ENCODE data around the gene NIPAL1.
A peak's percentile ranks its signal among the peaks of the same experiment; 100 is the strongest.
"Not testable (repeated sequence)": the region's sequence is repeated elsewhere in the genome, so short reads cannot be mapped to it uniquely, and the experiment has no call there.

Gene NIPAL1

GRCh38 chr4:48016141-48017107, at the start of gene NIPAL1, which contains the start of gene CNGA1:
Gene NIPAL1, plus strand, starts transcription at chr4:48016772. Its CDS starts 68 bp downstream, at chr4:48016840.
Gene CNGA1, minus strand, starts transcription at chr4:48016681. Its CDS starts 63,992 bp downstream, at chr4:47952689.
- Histone ChIP-seq H3K4me3 (ENCODE audit: low read length in 2 of 2) (peak within 1 kb of the TSS; percentile 78 to 91), H3K27ac (ENCODE audit: low read depth in 2 of 2, low read length in 2 of 2) (peak within 1 kb of the TSS; percentile 82 to 88), H3K4me1 (ENCODE audit: control insufficient read depth in 2 of 2, insufficient read depth in 2 of 2, low read length in 2 of 2) (peaks cover 16 to 31% of the 10 kb centered on the region in 2 donors), H3K27me3 (ENCODE audit: control insufficient read depth in 2 of 2, insufficient read depth in 2 of 2, low read length in 2 of 2) (peaks cover 0 to 3% of the 10 kb centered on the region in 2 donors), H3K36me3 (ENCODE audit: control insufficient read depth in 2 of 2, insufficient read depth in 2 of 2, low read length in 2 of 2) (no peaks in the 10 kb centered on the region), H3K9me3 (ENCODE audit: control insufficient read depth in 2 of 2, low read length in 2 of 2) (no peaks in the 10 kb centered on the region), H3K9ac (ENCODE audit: low read depth in 1 of 2, low read length in 2 of 2) (peak within 1 kb of the TSS; percentile 80 to 86)

GRCh38 chr4:47968847-47969246, 47.7 kb upstream of the NIPAL1 start:
- no peaks in the 10 kb centered on the region for H3K27me3 ChIP-seq (ENCODE audit: control insufficient read depth in 2 of 2, insufficient read depth in 2 of 2, low read length in 2 of 2)
- H3K9me3 ChIP-seq (ENCODE audit: control insufficient read depth in 2 of 2, low read length in 2 of 2), result no peaks in the 10 kb centered on the region
- H3K4me3 ChIP-seq (ENCODE audit: low read length in 2 of 2), result no peak overlapping the region
- no peak overlapping the region for H3K27ac ChIP-seq (ENCODE audit: low read depth in 2 of 2, low read length in 2 of 2)
- no peak overlapping the region for H3K9ac ChIP-seq (ENCODE audit: low read depth in 1 of 2, low read length in 2 of 2)
- H3K4me1 ChIP-seq (ENCODE audit: control insufficient read depth in 2 of 2, insufficient read depth in 2 of 2, low read length in 2 of 2), result no peaks in the 10 kb centered on the region
- H3K36me3 ChIP-seq (ENCODE audit: control insufficient read depth in 2 of 2, insufficient read depth in 2 of 2, low read length in 2 of 2), result no peaks in the 10 kb centered on the region

- no peaks in the 10 kb centered on the region for H3K9me3 ChIP-seq (ENCODE audit: control insufficient read depth in 2 of 2, low read length in 2 of 2)
- no peak overlapping the region for H3K4me3 ChIP-seq (ENCODE audit: low read length in 2 of 2)
- H3K36me3 ChIP-seq (ENCODE audit: control insufficient read depth in 2 of 2, insufficient read depth in 2 of 2, low read length in 2 of 2), result no peaks in the 10 kb centered on the region
- H3K27me3 ChIP-seq (ENCODE audit: control insufficient read depth in 2 of 2, insufficient read depth in 2 of 2, low read length in 2 of 2), result no peaks in the 10 kb centered on the region
- no peak overlapping the region for H3K27ac ChIP-seq (ENCODE audit: low read depth in 2 of 2, low read length in 2 of 2)
- H3K9ac ChIP-seq (ENCODE audit: low read depth in 1 of 2, low read length in 2 of 2), result no peak overlapping the region
- no peaks in the 10 kb centered on the region for H3K4me1 ChIP-seq (ENCODE audit: control insufficient read depth in 2 of 2, insufficient read depth in 2 of 2, low read length in 2 of 2)
Measured at GRCh38 chr4:47972181-47972580, 44.4 kb upstream of the NIPAL1 start.

GRCh38 chr4:47972721-47973120, 43.9 kb upstream of the NIPAL1 start:
- no peaks in the 10 kb centered on the region for H3K27me3 ChIP-seq (ENCODE audit: control insufficient read depth in 2 of 2, insufficient read depth in 2 of 2, low read length in 2 of 2)
- H3K27ac ChIP-seq (ENCODE audit: low read depth in 2 of 2, low read length in 2 of 2), result no peak overlapping the region
- H3K4me3 ChIP-seq (ENCODE audit: low read length in 2 of 2), result no peak overlapping the region
- H3K9ac ChIP-seq (ENCODE audit: low read depth in 1 of 2, low read length in 2 of 2), result no peak overlapping the region
- no peaks in the 10 kb centered on the region for H3K4me1 ChIP-seq (ENCODE audit: control insufficient read depth in 2 of 2, insufficient read depth in 2 of 2, low read length in 2 of 2)
- no peaks in the 10 kb centered on the region for H3K36me3 ChIP-seq (ENCODE audit: control insufficient read depth in 2 of 2, insufficient read depth in 2 of 2, low read length in 2 of 2)
- H3K9me3 ChIP-seq (ENCODE audit: control insufficient read depth in 2 of 2, low read length in 2 of 2), result no peaks in the 10 kb centered on the region

GRCh38 chr4:47974566-47974965, 42.0 kb upstream of the NIPAL1 start:
- H3K9me3 ChIP-seq (ENCODE audit: control insufficient read depth in 2 of 2, low read length in 2 of 2), result no peaks in the 10 kb centered on the region
- H3K27ac ChIP-seq (ENCODE audit: low read depth in 2 of 2, low read length in 2 of 2), result no peak overlapping the region
- no peak overlapping the region for H3K4me3 ChIP-seq (ENCODE audit: low read length in 2 of 2)
- H3K36me3 ChIP-seq (ENCODE audit: control insufficient read depth in 2 of 2, insufficient read depth in 2 of 2, low read length in 2 of 2), result no peaks in the 10 kb centered on the region
- no peaks in the 10 kb centered on the region for H3K27me3 ChIP-seq (ENCODE audit: control insufficient read depth in 2 of 2, insufficient read depth in 2 of 2, low read length in 2 of 2)
- no peak overlapping the region for H3K9ac ChIP-seq (ENCODE audit: low read depth in 1 of 2, low read length in 2 of 2)
- no peaks in the 10 kb centered on the region for H3K4me1 ChIP-seq (ENCODE audit: control insufficient read depth in 2 of 2, insufficient read depth in 2 of 2, low read length in 2 of 2)

- Histone ChIP-seq H3K4me1 (ENCODE audit: control insufficient read depth in 2 of 2, insufficient read depth in 2 of 2, low read length in 2 of 2) (no peaks in the 10 kb centered on the region), H3K27me3 (ENCODE audit: control insufficient read depth in 2 of 2, insufficient read depth in 2 of 2, low read length in 2 of 2) (no peaks in the 10 kb centered on the region), H3K27ac (ENCODE audit: low read depth in 2 of 2, low read length in 2 of 2) (no peak overlapping the region), H3K4me3 (ENCODE audit: low read length in 2 of 2) (no peak overlapping the region), H3K36me3 (ENCODE audit: control insufficient read depth in 2 of 2, insufficient read depth in 2 of 2, low read length in 2 of 2) (no peaks in the 10 kb centered on the region), H3K9ac (ENCODE audit: low read depth in 1 of 2, low read length in 2 of 2) (no peak overlapping the region), H3K9me3 (ENCODE audit: control insufficient read depth in 2 of 2, low read length in 2 of 2) (no peaks in the 10 kb centered on the region)
Measured at GRCh38 chr4:47990145-47990544, 26.4 kb upstream of the NIPAL1 start.

GRCh38 chr4:47992475-47992874, 24.1 kb upstream of the NIPAL1 start:
- H3K4me1 ChIP-seq (ENCODE audit: control insufficient read depth in 2 of 2, insufficient read depth in 2 of 2, low read length in 2 of 2); H3K27me3 ChIP-seq (ENCODE audit: control insufficient read depth in 2 of 2, insufficient read depth in 2 of 2, low read length in 2 of 2); H3K27ac ChIP-seq (ENCODE audit: low read depth in 2 of 2, low read length in 2 of 2); H3K9ac ChIP-seq (ENCODE audit: low read depth in 1 of 2, low read length in 2 of 2); H3K9me3 ChIP-seq (ENCODE audit: control insufficient read depth in 2 of 2, low read length in 2 of 2); H3K36me3 ChIP-seq (ENCODE audit: control insufficient read depth in 2 of 2, insufficient read depth in 2 of 2, low read length in 2 of 2); H3K4me3 ChIP-seq (ENCODE audit: low read length in 2 of 2): not testable (repeated sequence)

GRCh38 chr4:47996021-47996420, 20.6 kb upstream of the NIPAL1 start:
- no peaks in the 10 kb centered on the region for H3K4me1 ChIP-seq (ENCODE audit: control insufficient read depth in 2 of 2, insufficient read depth in 2 of 2, low read length in 2 of 2)
- no peaks in the 10 kb centered on the region for H3K36me3 ChIP-seq (ENCODE audit: control insufficient read depth in 2 of 2, insufficient read depth in 2 of 2, low read length in 2 of 2)
- no peak overlapping the region for H3K27ac ChIP-seq (ENCODE audit: low read depth in 2 of 2, low read length in 2 of 2)

GRCh38 chr4:48002267-48002666, 14.3 kb upstream of the NIPAL1 start:
- peaks cover 4 to 6% of the 10 kb centered on the region in 2 donors for H3K9me3 ChIP-seq (ENCODE audit: control insufficient read depth in 2 of 2, low read length in 2 of 2)
- no peaks in the 10 kb centered on the region for H3K36me3 ChIP-seq (ENCODE audit: control insufficient read depth in 2 of 2, insufficient read depth in 2 of 2, low read length in 2 of 2)
- H3K4me1 ChIP-seq (ENCODE audit: control insufficient read depth in 2 of 2, insufficient read depth in 2 of 2, low read length in 2 of 2), result no peaks in the 10 kb centered on the region
- no peak overlapping the region for H3K27ac ChIP-seq (ENCODE audit: low read depth in 2 of 2, low read length in 2 of 2)
- no peak overlapping the region for H3K4me3 ChIP-seq (ENCODE audit: low read length in 2 of 2)
- H3K27me3 ChIP-seq (ENCODE audit: control insufficient read depth in 2 of 2, insufficient read depth in 2 of 2, low read length in 2 of 2), result no peaks in the 10 kb centered on the region
- H3K9ac ChIP-seq (ENCODE audit: low read depth in 1 of 2, low read length in 2 of 2), result no peak overlapping the region

More at GRCh38 chr4:47996021-47996420, 20.6 kb upstream of the NIPAL1 start:
- no peaks in the 10 kb centered on the region for H3K27me3 ChIP-seq (ENCODE audit: control insufficient read depth in 2 of 2, insufficient read depth in 2 of 2, low read length in 2 of 2)
- no peak overlapping the region for H3K9ac ChIP-seq (ENCODE audit: low read depth in 1 of 2, low read length in 2 of 2)
- H3K9me3 ChIP-seq (ENCODE audit: control insufficient read depth in 2 of 2, low read length in 2 of 2), result peaks cover 0 to 6% of the 10 kb centered on the region in 2 donors
- no peak overlapping the region for H3K4me3 ChIP-seq (ENCODE audit: low read length in 2 of 2)

GRCh38 chr4:48003568-48003967, 13.0 kb upstream of the NIPAL1 start:
- not testable (repeated sequence) for H3K4me3 ChIP-seq (ENCODE audit: low read length in 2 of 2); H3K27me3 ChIP-seq (ENCODE audit: control insufficient read depth in 2 of 2, insufficient read depth in 2 of 2, low read length in 2 of 2); H3K4me1 ChIP-seq (ENCODE audit: control insufficient read depth in 2 of 2, insufficient read depth in 2 of 2, low read length in 2 of 2); H3K36me3 ChIP-seq (ENCODE audit: control insufficient read depth in 2 of 2, insufficient read depth in 2 of 2, low read length in 2 of 2); H3K27ac ChIP-seq (ENCODE audit: low read depth in 2 of 2, low read length in 2 of 2); H3K9ac ChIP-seq (ENCODE audit: low read depth in 1 of 2, low read length in 2 of 2)
- peaks cover 4 to 11% of the 10 kb centered on the region in 2 donors for H3K9me3 ChIP-seq (ENCODE audit: control insufficient read depth in 2 of 2, low read length in 2 of 2)
